K562 (cell line): ENCODE data around the gene CNOT1. TPM values are rescaled to one million over a fixed set of nuclear protein-coding genes. Genes with fewer than 3 reads are reported as not detected.

Source experiments
- ATAC-seq: fragments of 200-7000 bp; cut with Tn5 transposase; 3 replicates; pipeline ENCODE4 v1.9.1; 2020; ENCODE audit warnings: moderate library complexity
- BruUV-seq: library from RNA; stranded (reverse); fragments of 400-500 nt; replicated peaks from 2 replicates; lab custom pipeline; 2021; lab: Mats Ljungman, UMichigan
- CTCF ChIA-PET: fragments of 300-600 bp; formaldehyde crosslinking; extraction: SDS; loops from one replicate; lab custom pipeline; 2021; ENCODE audit warnings: low intra/inter-chr PET ratio; lab: Yijun Ruan, JAX
- POLR2A ChIA-PET: fragments of 300-600, 350-650 bp; sonication (Branson Sonifier 250); formaldehyde crosslinking; extraction: SDS; loops from one replicate; lab custom pipeline; 2021; ENCODE audit warnings: antibody characterized with exemption, inconsistent platforms; lab: Yijun Ruan, JAX
- DNase-seq, 4 experiments: peaks; one replicate each; pipeline versions ENCODE4 v3.0.0 to v3.0.0-alpha.2; 2011 to 2018; ENCODE audit warnings: low spot score in 3 of 4, mixed read lengths in 3 of 4; ENCODE audit errors: extremely low read depth in 1 of 4
- FAIRE-seq: peaks from 2 replicates; lab custom pipeline; 2011; peaks lifted over from hg19 to GRCh38; lab: Jason Lieb, UNC
- H2AFZ ChIP-seq: 2 replicates; pipeline ENCODE4 v1.6.0; 2011; ENCODE audit warnings: low read depth, low read length, control low read depth, inconsistent platforms
- H3K27ac ChIP-seq: fragments of 200-600 bp; 3 replicates; pipeline ENCODE4 v1.8.0; 2011; ENCODE audit warnings: low read depth, mild to moderate bottlenecking, control low read depth, inconsistent platforms, low read length, moderate library complexity, mixed read lengths; ENCODE audit errors: extremely low read depth
- H3K27me3 ChIP-seq, 2 experiments: fragments of 300-600 bp in 1 of 2; 2 replicates in 1 of 2; 3 replicates in 1 of 2; pipeline versions ENCODE4 v1.6.0 to v1.8.0; 2011; ENCODE audit warnings: inconsistent platforms in 2 of 2, low read length in 2 of 2, mild to moderate bottlenecking in 1 of 2, mixed read lengths in 1 of 2, moderate library complexity in 1 of 2; ENCODE audit not compliant: control insufficient read depth in 2 of 2, insufficient read depth in 2 of 2
- H3K36me3 ChIP-seq: fragments of 300-600 bp; 3 replicates; pipeline ENCODE4 v1.8.0; 2011; ENCODE audit warnings: mild to moderate bottlenecking, low read length, inconsistent platforms; ENCODE audit not compliant: control insufficient read depth, insufficient read depth
- H3K4me1 ChIP-seq, 2 experiments: fragments of 200-600 bp in 1 of 2; replicated peaks in 1 of 2; 2 replicates in 1 of 2; 3 replicates in 1 of 2; pipeline versions ENCODE4 v1.5.1 to v1.8.0; 2011; ENCODE audit warnings: inconsistent platforms in 2 of 2, low read length in 2 of 2, mild to moderate bottlenecking in 1 of 2, mixed read lengths in 1 of 2, moderate library complexity in 1 of 2; ENCODE audit not compliant: control insufficient read depth in 2 of 2, insufficient read depth in 2 of 2
- H3K4me2 ChIP-seq: 2 replicates; pipeline ENCODE4 v1.6.1; 2011; ENCODE audit warnings: low read length, control low read depth, inconsistent platforms, mixed read lengths; ENCODE audit not compliant: insufficient read depth
- H3K4me3 ChIP-seq: fragments of 200-600 bp; sonication (generic), shearing (Covaris generic); 2 replicates; pipeline ENCODE4 v1.5.1; 2016; ENCODE audit warnings: control low read depth, inconsistent platforms
- H3K79me2 ChIP-seq: fragments of 200-600 bp; 3 replicates; pipeline ENCODE4 v1.8.0; 2011; ENCODE audit warnings: low read length, inconsistent platforms; ENCODE audit not compliant: control insufficient read depth, insufficient read depth
- H3K9ac ChIP-seq, 2 experiments: 2 replicates each; pipeline versions ENCODE4 v1.6.0 to v1.6.1; 2011; ENCODE audit warnings: low read depth in 2 of 2, low read length in 2 of 2, control low read depth in 1 of 2, inconsistent platforms in 1 of 2, mild to moderate bottlenecking in 1 of 2, mixed read lengths in 1 of 2; ENCODE audit not compliant: insufficient read depth in 1 of 2
- H3K9me1 ChIP-seq: one replicate; pipeline ENCODE4 v1.6.0; 2011; ENCODE audit warnings: inconsistent platforms, mild to moderate bottlenecking, low read length, moderate library complexity; ENCODE audit not compliant: control insufficient read depth, insufficient read depth
- H3K9me3 ChIP-seq: replicated peaks from 2 replicates; pipeline ENCODE4 v1.5.1; 2011; ENCODE audit warnings: low read depth, low read length, inconsistent platforms; ENCODE audit not compliant: control insufficient read depth, insufficient read depth
- H4K20me1 ChIP-seq: replicated peaks from 2 replicates; pipeline ENCODE4 v1.6.1; 2011; ENCODE audit warnings: low read length, inconsistent platforms, mixed read lengths; ENCODE audit not compliant: control insufficient read depth, insufficient read depth
- CREB3 ChIP-seq: fragments of 450-650 bp; conservative IDR thresholded peaks from 2 replicates; pipeline ENCODE4 v1.6.1; 2016; ENCODE audit warnings: missing genetic modification characterization, low read depth, mild to moderate bottlenecking, missing compliant biosample characterization, moderate library complexity
- CREBBP ChIP-seq: IDR thresholded peaks from one replicate; pipeline ENCODE4 v1.6.1; 2012; ENCODE audit warnings: low read depth, mild to moderate bottlenecking, control low read depth, inconsistent platforms, low read length
- EP300 ChIP-seq: IDR thresholded peaks from 2 replicates; pipeline ENCODE4 v1.6.1; 2012; ENCODE audit warnings: low read length, improper control_type of control experiment
- FOS ChIP-seq: IDR thresholded peaks from 3 replicates; pipeline ENCODE4 v1.6.1; 2011; ENCODE audit not compliant: insufficient read length; ENCODE audit errors: extremely low read depth
- KDM4B ChIP-seq, 2 experiments: fragments of 450-650 bp in 1 of 2; sonication (generic) in 1 of 2; IDR thresholded peaks; 2 replicates each; pipeline ENCODE4 v1.6.1; 2016 to 2017; ENCODE audit warnings: borderline replicate concordance in 2 of 2, antibody characterized with exemption in 1 of 2, low read depth in 1 of 2, mild to moderate bottlenecking in 1 of 2
- MAFK ChIP-seq: IDR thresholded peaks from 2 replicates; pipeline ENCODE4 v1.6.1; 2011; ENCODE audit warnings: low read length, improper control_type of control experiment
- MAX ChIP-seq: sonication (generic); formaldehyde crosslinking; IDR thresholded peaks from 2 replicates; pipeline ENCODE4 v1.9.0; 2022; ENCODE audit warnings: mild to moderate bottlenecking, missing genetic modification reagents
- ZHX1 ChIP-seq: fragments of 150-350 bp; conservative IDR thresholded peaks from 2 replicates; pipeline ENCODE4 v1.6.1; 2014; ENCODE audit warnings: low read length
- ZNF584 ChIP-seq: fragments of 200-800 bp; sonication (Bioruptor generic); IDR thresholded peaks from 2 replicates; pipeline ENCODE4 v1.6.1; 2016; ENCODE audit warnings: low read depth, mild to moderate bottlenecking, missing genetic modification characterization, missing compliant biosample characterization
- ZNF766 ChIP-seq: fragments of 200-800 bp; sonication (Bioruptor generic); conservative IDR thresholded peaks from 2 replicates; pipeline ENCODE4 v1.6.1; 2016; ENCODE audit warnings: missing genetic modification characterization, missing compliant biosample characterization
- ZNF830 ChIP-seq: fragments of 250-450 bp; sonication (Bioruptor Pico); IDR thresholded peaks from 2 replicates; pipeline ENCODE4 v1.5.0; 2021; ENCODE audit warnings: mild to moderate bottlenecking
- WGBS: fragments of 100-300 bp; shearing (Covaris generic); methylation state at CpG from one replicate; pipeline ENCODE4 v1.1.6; 2016; ENCODE audit warnings: low coverage, mixed read lengths; ENCODE audit not compliant: insufficient coverage; ENCODE audit errors: missing lambda C conversion rate; 5-methylcytosine and 5-hydroxymethylcytosine counted together
- in situ Hi-C: fragments of 300-500 bp; cut with MboI; formaldehyde crosslinking; loops from 4 replicates; pipeline ENCODE4 v1.15.0; 2018; ENCODE audit warnings: inconsistent platforms, mixed read lengths
- intact Hi-C: fragments of 100-400 bp; cut with micrococcal nuclease; formaldehyde crosslinking; loops from 2 replicates; pipeline ENCODE4 v1.14.2; 2022
- polyA plus RNA-seq, 8 experiments: library from polyadenylated mRNA; depleted of rRNA in 4 of 8; stranded (reverse) in 5 of 8; unstranded in 3 of 8; fragments of >200 nt; fragmentation: Nextera tagmentation in 2 of 8; fragmentation: Illumina TruSeq in 1 of 8; extraction: Ambion mirVana in 2 of 8; extraction: Trizol in 1 of 8; gene quantifications; 2 replicates each; pipeline versions ENCODE4 v1.2.1 to v1.2.3, GENCODE V29; 2011 to 2014; ENCODE audit warnings: inconsistent platforms in 1 of 8, missing spikeins in 1 of 8
- total RNA-seq, 7 experiments: library from RNA; depleted of rRNA in 6 of 7; stranded (reverse); fragments of >200 nt in 6 of 7; fragmentation: Illumina TruSeq in 2 of 7; extraction: Trizol in 2 of 7; gene quantifications; 2 replicates each; pipeline versions ENCODE4 v1.2.1 to v1.2.3, GENCODE V29; 2011 to 2021; ENCODE audit warnings: low replicate concordance in 1 of 7

CNOT1 gene
- total and polyA plus RNA-seq, 9 of the 15 experiments (the other 6 are each of a cell fraction or from before 2014, with no cell fraction given): 110 to 270 (median 220) TPM

GRCh38 chr16:58605562-58605961 is 24.1 kb downstream of the CNOT1 start (continued):
- TF ChIP-seq ZHX1: no peak
- no peak for TF ChIP-seq MAX (CRISPR knock-in tag)
- no peak for TF ChIP-seq KDM4B (IDR thresholded peaks at IDR 0.05; ENCODE audit: borderline replicate concordance in 2 of 2, low read depth in 1 of 2)
- TF ChIP-seq EP300: no peak
- no peak for TF ChIP-seq CREBBP
- no peak for TF ChIP-seq ZNF830 (CRISPR knock-in tag)
- no peak for TF ChIP-seq MAFK
- no peak for TF ChIP-seq ZNF584 (CRISPR knock-in tag)
- TF ChIP-seq, all 486 proteins: peak for 0

GRCh38 chr16:58591083-58591482 is 38.5 kb downstream of the CNOT1 start:
- no peak for FAIRE-seq

More at GRCh38 chr16:58591083-58591482, 38.5 kb downstream of the CNOT1 start:
- H3K4me3 ChIP-seq: no peak overlapping the region
- no peaks in the 10 kb centered on the region for H3K9me3 ChIP-seq
- no peaks in the 10 kb centered on the region for H4K20me1 ChIP-seq
- H3K27me3 ChIP-seq: no peaks in the 10 kb centered on the region
- ATAC-seq: no peak
- H2AFZ ChIP-seq: no peak overlapping the region
- TF ChIP-seq CREB3 (tag) (no peak), FOS (no peak), MAX (CRISPR knock-in tag) (no peak), ZNF766 (CRISPR knock-in tag) (no peak)
- TF ChIP-seq, all 486 proteins: peak for 0
- Histone ChIP-seq H3K9me1 (no peaks in the 10 kb centered on the region), H3K27ac (no peak overlapping the region), H3K4me2 (no peak overlapping the region), H3K79me2 (peaks cover 45% of the 10 kb centered on the region), H3K36me3 (peaks cover 91% of the 10 kb centered on the region), H3K9ac (no peak overlapping the region), H3K4me1 (no peaks in the 10 kb centered on the region)
- DNase-seq: no peak
- POLR2A ChIA-PET: interaction anchor here (0.6 to 2.0 kb wide), 2 partner anchors 12 to 156 kb away, joined by 4 read pairs; no protein-coding TSS in a partner anchor
- CTCF ChIA-PET: no interaction called here
- in situ Hi-C loops (no loop called here), intact Hi-C loops (no loop called here)
- no TSS peak for BruUV-seq
- WGBS: 66% methylated on average over 4 of the region's 4 CpGs
